ENCODE results near the gene ANKMY1.

- TF ChIP-seq CTCF (IDR thresholded peaks at IDR 0.05) (no peak), POLR2A (IDR thresholded peaks at IDR 0.05) (no peak)
Observed at GRCh38 chr2:240432820-240433801, 124.7 kb downstream of the ANKMY1 start.
